Activated B cell treated with CpG ODN at 0.5 μM for 24 hours (primary cell): ENCODE measurements around the gene HYDIN. TPM values are rescaled to one million over a fixed set of nuclear protein-coding genes. Genes with fewer than 3 reads are reported as not detected.
"Not testable (repeated sequence)": the region's sequence is repeated elsewhere in the genome, so short reads cannot be mapped to it uniquely, and the experiment has no call there.

Experiments used
- ATAC-seq: fragments of 200-7000 bp; cut with Tn5 transposase; one replicate; pipeline ENCODE4 v1.10.0; 2021; ENCODE audit warnings: low read depth, mild to moderate bottlenecking, moderate library complexity
- CTCF ChIA-PET: fragments of 350-600 bp; sonication (Branson Sonifier 250); formaldehyde crosslinking; loops from one replicate; lab custom pipeline; 2021; ENCODE audit warnings: antibody characterized with exemption; lab: Charles Lee
- POLR2A ChIA-PET: fragments of 350-600 bp; sonication (Branson Sonifier 250); formaldehyde crosslinking; loops from one replicate; lab custom pipeline; 2021; ENCODE audit warnings: antibody characterized with exemption; lab: Charles Lee
- DNase-seq: peaks from one replicate; pipeline ENCODE4 v3.0.0; 2022
- H3K27ac Mint-ChIP-seq: one replicate; pipeline ENCODE4 v1.8.0; 2020; ENCODE audit warnings: mixed read lengths
- H3K27me3 Mint-ChIP-seq: one replicate; pipeline ENCODE4 v1.8.0; 2021; ENCODE audit warnings: mixed read lengths
- H3K36me3 Mint-ChIP-seq: one replicate; pipeline ENCODE4 v1.8.0; 2021; ENCODE audit warnings: low read depth, mixed read lengths
- H3K4me1 Mint-ChIP-seq: one replicate; pipeline ENCODE4 v1.8.0; 2021; ENCODE audit warnings: mixed read lengths
- H3K4me3 Mint-ChIP-seq: one replicate; pipeline ENCODE4 v1.8.0; 2020; ENCODE audit warnings: mild to moderate bottlenecking, mixed read lengths
- H3K9me3 Mint-ChIP-seq: one replicate; pipeline ENCODE4 v1.8.0; 2020; ENCODE audit warnings: mixed read lengths
- CTCF ChIP-seq: fragments of 200-600 bp; IDR thresholded peaks from one replicate; pipeline ENCODE4 v1.8.0; 2022; ENCODE audit warnings: antibody characterized with exemption, mild to moderate bottlenecking
- intact Hi-C: fragments of 100-400 bp; cut with micrococcal nuclease; formaldehyde crosslinking; loops from one replicate; pipeline ENCODE4 v1.15.1; 2024
- total RNA-seq: library from RNA; stranded (reverse); gene quantifications from 2 replicates; pipeline ENCODE4 v1.2.3, GENCODE V29; 2022

The HYDIN gene
- total RNA-seq, 1 donor from 2014 or later: not detected

- POLR2A ChIA-PET: no interaction called here
- no peak for TF ChIP-seq CTCF
- intact Hi-C loops: no loop called here
- Mint-ChIP-seq H3K27ac (no peak overlapping the region), H3K4me1 (no peaks in the 10 kb centered on the region), H3K9me3 (peaks cover 7% of the 10 kb centered on the region), H3K27me3 (peaks cover 15% of the 10 kb centered on the region), H3K4me3 (no peak overlapping the region), H3K36me3 (no peaks in the 10 kb centered on the region)
- CTCF ChIA-PET: no interaction called here
- ATAC-seq (no peak), DNase-seq (no peak)
Measured at GRCh38 chr16:71179569-71179968, 51.0 kb downstream of the HYDIN start.

- no peak overlapping the region for H3K4me3 Mint-ChIP-seq
- no peak for TF ChIP-seq CTCF
- no peaks in the 10 kb centered on the region for H3K9me3 Mint-ChIP-seq
- no peaks in the 10 kb centered on the region for H3K36me3 Mint-ChIP-seq
- intact Hi-C loops: no loop called here
- CTCF ChIA-PET: no interaction called here
- POLR2A ChIA-PET: no interaction called here
- no peak for DNase-seq
- peaks cover 7% of the 10 kb centered on the region for H3K27me3 Mint-ChIP-seq
- no peak for ATAC-seq
- no peaks in the 10 kb centered on the region for H3K4me1 Mint-ChIP-seq
- H3K27ac Mint-ChIP-seq: no peak overlapping the region
Measured at GRCh38 chr16:71172481-71173207, 57.9 kb downstream of the HYDIN start.

DNA sequence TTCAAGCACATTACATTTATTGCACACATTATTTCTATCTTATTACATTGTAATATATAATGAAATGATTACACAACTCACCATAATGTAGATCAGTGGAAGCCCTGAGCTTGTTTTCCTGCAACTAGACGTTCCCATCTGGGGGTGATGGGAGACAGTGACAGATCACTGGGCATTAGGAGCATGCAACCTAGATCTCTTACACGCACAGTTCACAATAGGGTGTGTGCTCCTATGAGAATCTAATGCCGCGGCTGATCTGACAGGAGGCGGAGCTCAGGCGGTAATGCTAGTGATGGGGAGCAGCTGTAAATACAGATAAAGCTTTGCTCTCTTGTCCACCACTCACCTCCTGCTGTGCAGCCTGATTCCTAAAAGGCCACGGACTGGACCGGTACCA is 69.5 kb downstream of the HYDIN start:
- ATAC-seq, CTCF ChIA-PET, H3K4me3 Mint-ChIP-seq, H3K27ac Mint-ChIP-seq, H3K36me3 Mint-ChIP-seq, H3K9me3 Mint-ChIP-seq, H3K4me1 Mint-ChIP-seq, intact Hi-C loops, POLR2A ChIA-PET, H3K27me3 Mint-ChIP-seq, DNase-seq: not testable (repeated sequence)

GRCh38 chr16:71157278-71157677 is 73.2 kb downstream of the HYDIN start:
- H3K4me3 Mint-ChIP-seq, CTCF ChIA-PET, POLR2A ChIA-PET, DNase-seq, ATAC-seq, H3K27me3 Mint-ChIP-seq, intact Hi-C loops, H3K4me1 Mint-ChIP-seq, H3K27ac Mint-ChIP-seq, H3K9me3 Mint-ChIP-seq, H3K36me3 Mint-ChIP-seq: not testable (repeated sequence)

GRCh38 chr16:71153329-71153728 is 77.2 kb downstream of the HYDIN start:
- H3K4me3 Mint-ChIP-seq, H3K4me1 Mint-ChIP-seq, H3K27ac Mint-ChIP-seq, H3K36me3 Mint-ChIP-seq, H3K9me3 Mint-ChIP-seq, CTCF ChIA-PET, ATAC-seq, H3K27me3 Mint-ChIP-seq, intact Hi-C loops, POLR2A ChIA-PET, DNase-seq: not testable (repeated sequence)

- POLR2A ChIA-PET, H3K27ac Mint-ChIP-seq, H3K4me1 Mint-ChIP-seq, H3K36me3 Mint-ChIP-seq, H3K27me3 Mint-ChIP-seq, CTCF ChIA-PET, ATAC-seq, H3K9me3 Mint-ChIP-seq, DNase-seq, H3K4me3 Mint-ChIP-seq, intact Hi-C loops: not testable (repeated sequence)
Measured at GRCh38 chr16:71151654-71152053, 78.9 kb downstream of the HYDIN start.

DNA sequence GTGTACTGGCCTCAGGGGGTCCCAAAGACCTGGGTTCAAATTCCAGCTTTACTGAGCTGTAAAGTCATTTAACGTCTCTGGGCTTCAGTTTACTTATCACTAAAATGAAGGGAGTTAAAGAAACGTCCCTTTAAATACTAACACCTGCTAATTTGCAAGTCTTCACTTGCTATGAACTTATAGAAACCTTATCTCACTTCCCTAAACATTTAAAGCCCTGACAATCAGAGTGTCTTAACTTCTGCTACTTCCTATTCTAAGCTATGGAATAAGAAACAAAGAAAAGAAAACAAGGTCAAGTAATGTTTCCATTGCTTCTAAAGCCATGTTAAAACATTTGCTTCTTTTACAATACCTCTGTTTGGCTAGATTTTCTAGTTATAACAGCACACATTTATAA is 87.3 kb downstream of the HYDIN start:
- H3K4me1 Mint-ChIP-seq, ATAC-seq, CTCF ChIA-PET, H3K36me3 Mint-ChIP-seq, H3K9me3 Mint-ChIP-seq, DNase-seq, H3K27me3 Mint-ChIP-seq, POLR2A ChIA-PET, H3K4me3 Mint-ChIP-seq, intact Hi-C loops, H3K27ac Mint-ChIP-seq: not testable (repeated sequence)

DNA sequence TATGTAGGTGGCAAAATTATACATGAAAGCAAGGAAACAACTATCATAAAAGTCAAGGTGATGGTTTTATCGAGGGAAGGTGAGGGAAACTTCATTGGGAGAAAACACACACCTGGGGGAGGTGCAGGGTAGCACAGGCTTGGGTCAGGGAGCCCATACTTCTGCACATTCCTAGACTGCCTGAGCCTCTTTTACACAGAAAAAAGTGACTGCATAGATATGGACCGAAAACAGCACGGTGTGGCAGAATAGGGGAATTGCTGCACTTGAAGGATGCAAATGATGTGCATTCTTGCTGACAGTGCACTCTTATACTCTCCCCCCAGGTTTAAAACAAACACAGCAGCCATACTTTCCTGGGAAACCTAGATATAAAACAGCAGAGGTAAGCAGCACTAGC is 120.0 kb downstream of the HYDIN start:
- H3K36me3 Mint-ChIP-seq, CTCF ChIA-PET, H3K27ac Mint-ChIP-seq, intact Hi-C loops, H3K4me1 Mint-ChIP-seq, DNase-seq, H3K9me3 Mint-ChIP-seq, H3K27me3 Mint-ChIP-seq, POLR2A ChIA-PET, H3K4me3 Mint-ChIP-seq, ATAC-seq: not testable (repeated sequence)

- ATAC-seq, DNase-seq, CTCF ChIA-PET, H3K27ac Mint-ChIP-seq, H3K4me1 Mint-ChIP-seq, H3K4me3 Mint-ChIP-seq, H3K36me3 Mint-ChIP-seq, POLR2A ChIA-PET, H3K27me3 Mint-ChIP-seq, intact Hi-C loops, H3K9me3 Mint-ChIP-seq: not testable (repeated sequence)
Measured at GRCh38 chr16:71109656-71110208, 120.8 kb downstream of the HYDIN start.

- H3K4me1 Mint-ChIP-seq, intact Hi-C loops, CTCF ChIA-PET, DNase-seq, H3K36me3 Mint-ChIP-seq, H3K27ac Mint-ChIP-seq, H3K4me3 Mint-ChIP-seq, H3K9me3 Mint-ChIP-seq, H3K27me3 Mint-ChIP-seq, POLR2A ChIA-PET, ATAC-seq: not testable (repeated sequence)
Measured at GRCh38 chr16:71105881-71106280, 124.6 kb downstream of the HYDIN start.
